Common myeloid progenitor, CD34-positive (primary cell): ENCODE measurements around the gene SNAPC5.

ENCODE experiments used
- CTCF ChIA-PET: fragments of 350-600 bp; sonication (Branson Sonifier 250); formaldehyde crosslinking; loops from one replicate; lab custom pipeline; 2021; ENCODE audit warnings: antibody characterized with exemption; lab: Charles Lee
- POLR2A ChIA-PET: fragments of 350-600 bp; sonication (Branson Sonifier 250); formaldehyde crosslinking; loops from one replicate; lab custom pipeline; 2021; ENCODE audit warnings: antibody characterized with exemption; lab: Charles Lee
- DNase-seq, 3 donors: peaks; one replicate each; pipeline versions ENCODE4 v3.0.0 to v3.0.0-alpha.2; 2013
- H3K27ac ChIP-seq, 2 experiments: 1 replicate in 1 of 2; 2 replicates in 1 of 2; pipeline ENCODE4 v1.7.0; 2013; ENCODE audit warnings: inconsistent platforms in 2 of 2, low read length in 2 of 2, mild to moderate bottlenecking in 2 of 2, low read depth in 1 of 2, moderate library complexity in 1 of 2; ENCODE audit not compliant: severe bottlenecking in 2 of 2, insufficient read depth in 1 of 2, poor library complexity in 1 of 2
- H3K27me3 ChIP-seq, 5 experiments: replicated peaks in 2 of 5; 1 replicate in 3 of 5; 2 replicates in 2 of 5; pipeline versions ENCODE4 v1.6.1 to v1.7.0; 2013; ENCODE audit warnings: low read length in 4 of 5, mild to moderate bottlenecking in 2 of 5, moderate library complexity in 2 of 5, inconsistent platforms in 1 of 5; ENCODE audit not compliant: insufficient read depth in 5 of 5, control insufficient read depth in 4 of 5
- H3K36me3 ChIP-seq, 4 experiments: 1 replicate in 2 of 4; 2 replicates in 2 of 4; pipeline versions ENCODE4 v1.6.1 to v1.7.0; 2013; ENCODE audit warnings: low read length in 3 of 4, control low read depth in 1 of 4, mild to moderate bottlenecking in 1 of 4; ENCODE audit not compliant: control insufficient read depth in 4 of 4, insufficient read depth in 4 of 4
- H3K4me1 ChIP-seq, 4 experiments: 1 replicate in 3 of 4; 2 replicates in 1 of 4; pipeline versions ENCODE4 v1.6.1 to v1.7.1; 2013; ENCODE audit warnings: low read length in 3 of 4, mild to moderate bottlenecking in 3 of 4, control low read depth in 1 of 4, inconsistent platforms in 1 of 4, moderate library complexity in 1 of 4; ENCODE audit not compliant: control insufficient read depth in 4 of 4, insufficient read depth in 4 of 4; ENCODE audit errors: control extremely low read depth in 1 of 4
- H3K4me3 ChIP-seq, 7 experiments: 1 replicate in 4 of 7; 2 replicates in 3 of 7; pipeline versions ENCODE4 v1.5.1 to v1.7.0; 2013; ENCODE audit warnings: mild to moderate bottlenecking in 7 of 7, low read length in 6 of 7, moderate library complexity in 6 of 7, inconsistent platforms in 2 of 7, low read depth in 2 of 7, control low read depth in 1 of 7; ENCODE audit not compliant: insufficient read depth in 4 of 7, control insufficient read depth in 1 of 7; ENCODE audit errors: extremely low read depth in 1 of 7
- H3K9me3 ChIP-seq, 5 experiments: 1 replicate in 4 of 5; 2 replicates in 1 of 5; pipeline versions ENCODE4 v1.6.1 to v1.7.1; 2013; ENCODE audit warnings: low read length in 4 of 5, mild to moderate bottlenecking in 2 of 5, inconsistent platforms in 1 of 5, low read depth in 1 of 5, moderate library complexity in 1 of 5; ENCODE audit not compliant: control insufficient read depth in 4 of 5, insufficient read depth in 2 of 5; ENCODE audit errors: control extremely low read depth in 1 of 5
- WGBS: methylation state at CpG from one replicate; pipeline ENCODE4 v1.1.5; 2013; ENCODE audit not compliant: insufficient coverage; 5-methylcytosine and 5-hydroxymethylcytosine counted together

Gene SNAPC5

GRCh38 chr15:66482539-66482938, 15.0 kb downstream of the SNAPC5 start:
- peaks cover 3 to 40% (median 26%) of the 10 kb centered on the region in 4 experiments for H3K36me3 ChIP-seq
- H3K4me1 ChIP-seq, result peaks cover 0 to 8% (median 0%) of the 10 kb centered on the region in 4 experiments
- no peak overlapping the region for H3K4me3 ChIP-seq
- WGBS, result 97% methylated on average over 4 of the region's 9 CpGs
- H3K27ac ChIP-seq, result no peak overlapping the region
- H3K27me3 ChIP-seq, result no peaks in the 10 kb centered on the region
- ChIA-PET POLR2A (no interaction called here), CTCF (no interaction called here)
- no peaks in the 10 kb centered on the region for H3K9me3 ChIP-seq
- DNase-seq, result no peak

DNA sequence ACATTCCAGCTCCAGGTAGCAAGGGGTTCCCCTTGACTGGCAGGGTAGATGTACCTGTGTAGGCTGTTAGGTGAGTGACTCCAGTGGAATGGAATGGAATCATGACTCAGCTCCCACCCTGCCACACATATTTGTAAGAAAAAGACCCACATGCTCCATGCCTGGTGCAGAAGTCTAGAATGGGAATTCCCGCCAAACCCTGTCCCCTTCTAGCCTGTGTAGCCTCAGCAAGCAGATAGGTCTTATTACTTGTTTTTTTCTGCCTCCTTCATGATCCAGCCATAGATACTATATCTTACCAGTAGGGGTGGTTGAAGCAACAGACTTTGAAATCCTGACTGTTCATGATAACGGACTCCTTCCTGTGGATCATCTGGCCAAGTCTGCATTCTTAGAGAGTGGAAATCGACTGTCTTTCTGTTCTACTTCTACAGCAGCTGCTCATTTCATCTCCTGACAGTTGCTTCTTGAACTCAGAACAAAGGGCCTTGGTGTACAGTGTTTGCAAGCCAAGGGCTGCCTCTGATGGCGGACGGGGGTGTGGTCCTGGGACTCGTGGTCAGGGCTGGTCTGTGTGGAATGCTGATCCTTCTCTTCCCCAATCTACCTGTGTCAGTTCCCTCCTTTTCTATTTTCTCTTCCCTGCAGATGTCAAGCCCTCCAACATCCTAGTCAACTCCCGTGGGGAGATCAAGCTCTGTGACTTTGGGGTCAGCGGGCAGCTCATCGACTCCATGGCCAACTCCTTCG, 16.3 kb downstream of the SNAPC5 start:
- Histone ChIP-seq H3K4me3 (no peak overlapping the region), H3K27ac (no peak overlapping the region), H3K9me3 (no peaks in the 10 kb centered on the region), H3K36me3 (peaks cover 3 to 32% (median 20%) of the 10 kb centered on the region in 4 experiments), H3K4me1 (peaks cover 0 to 8% (median 0%) of the 10 kb centered on the region in 4 experiments), H3K27me3 (no peaks in the 10 kb centered on the region)
- ChIA-PET CTCF (no interaction called here), POLR2A (no interaction called here)
- 95% methylated on average over 6 of the region's 10 CpGs for WGBS
- DNase-seq, result peak in 2 of 3 donors; percentile 13 to 45

GRCh38 chr15:66480267-66480666, 17.3 kb downstream of the SNAPC5 start:
- no peak overlapping the region for H3K27ac ChIP-seq
- no peaks in the 10 kb centered on the region for H3K9me3 ChIP-seq
- POLR2A ChIA-PET, result no interaction called here
- 100% methylated on average over 2 of the region's 6 CpGs for WGBS
- H3K4me3 ChIP-seq, result no peak overlapping the region
- H3K36me3 ChIP-seq, result peaks cover 3 to 29% (median 17%) of the 10 kb centered on the region in 4 experiments
- peaks cover 0 to 8% (median 0%) of the 10 kb centered on the region in 4 experiments for H3K4me1 ChIP-seq
- DNase-seq, result no peak
- H3K27me3 ChIP-seq, result no peaks in the 10 kb centered on the region
- CTCF ChIA-PET, result no interaction called here

DNA sequence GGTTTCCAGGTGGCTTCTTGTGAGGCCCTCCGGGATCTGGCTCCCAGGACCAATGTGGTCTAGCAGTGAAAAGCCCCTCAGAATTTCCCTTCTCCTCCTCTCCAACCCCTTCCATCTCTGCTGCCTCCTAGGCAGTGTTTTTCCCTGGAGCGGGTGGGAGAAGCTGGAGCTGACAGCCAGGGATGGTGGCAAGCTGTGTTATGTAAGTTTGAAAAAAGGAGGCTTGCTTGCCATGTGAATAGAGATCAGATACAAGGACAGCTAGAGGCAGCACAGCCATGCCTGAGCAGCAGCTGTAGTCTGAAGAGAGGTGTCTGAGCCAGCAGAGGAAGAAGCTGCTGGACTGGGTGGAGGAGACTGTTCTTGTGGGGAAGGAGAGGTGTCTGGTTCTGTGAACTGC, 20.6 kb downstream of the SNAPC5 start:
- no CpG with 5 or more reads among the region's 2 CpGs for WGBS
- H3K27me3 ChIP-seq, result no peaks in the 10 kb centered on the region
- ChIA-PET POLR2A (no interaction called here), CTCF (interaction anchor here (2.7 kb wide), 1 partner anchor 20 kb away, joined by 14 read pairs; the partner anchor contains the start of gene SNAPC5)
- peaks cover under 1 to 11% (median 7%) of the 10 kb centered on the region in 4 experiments for H3K36me3 ChIP-seq
- no peaks in the 10 kb centered on the region for H3K9me3 ChIP-seq
- no peak overlapping the region for H3K4me3 ChIP-seq
- peaks cover 0 to 6% (median 1%) of the 10 kb centered on the region in 4 experiments for H3K4me1 ChIP-seq
- DNase-seq, result no peak
- no peak overlapping the region for H3K27ac ChIP-seq

- 96% methylated on average over 2 of the region's 4 CpGs for WGBS
- H3K36me3 ChIP-seq, result peaks cover 0 to 7% (median 2%) of the 10 kb centered on the region in 4 experiments
- DNase-seq, result no peak
- H3K27me3 ChIP-seq, result no peaks in the 10 kb centered on the region
- H3K9me3 ChIP-seq, result no peaks in the 10 kb centered on the region
- H3K27ac ChIP-seq, result no peak overlapping the region
- H3K4me1 ChIP-seq, result peaks cover 0 to 7% (median 1%) of the 10 kb centered on the region in 4 experiments
- ChIA-PET CTCF (interaction anchor here (2.7 kb wide), 1 partner anchor 21 kb away, joined by 14 read pairs; the partner anchor contains the start of gene SNAPC5), POLR2A (no interaction called here)
- no peak overlapping the region for H3K4me3 ChIP-seq
Measured at GRCh38 chr15:66476535-66476934, 21.0 kb downstream of the SNAPC5 start.

DNA sequence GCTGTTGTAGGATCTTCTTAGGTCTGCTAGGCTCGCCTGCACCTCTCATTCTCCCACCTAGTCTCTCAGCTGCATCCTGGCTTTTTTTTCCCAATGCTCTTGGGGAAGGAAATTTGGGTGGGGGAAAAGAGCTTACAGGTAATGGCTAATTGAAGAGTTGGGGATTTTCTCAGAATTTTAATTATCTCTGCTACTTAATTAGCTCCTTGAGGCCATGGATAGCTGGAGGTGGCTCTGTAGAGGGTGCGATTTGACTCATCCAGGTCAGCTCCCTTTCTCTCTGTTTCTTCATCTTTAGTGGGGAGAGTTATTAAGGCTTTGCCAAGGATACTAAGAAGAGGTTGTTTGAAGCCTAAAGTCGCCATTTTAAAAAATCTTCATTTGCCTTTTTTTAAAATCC, 22.6 kb downstream of the SNAPC5 start:
- 75% methylated on average over 1 of the region's 3 CpGs for WGBS
- Histone ChIP-seq H3K4me1 (peaks cover 0 to 8% (median 1%) of the 10 kb centered on the region in 4 experiments), H3K4me3 (no peak overlapping the region), H3K9me3 (no peaks in the 10 kb centered on the region), H3K36me3 (peaks cover 0 to 4% (median 2%) of the 10 kb centered on the region in 4 experiments), H3K27me3 (no peaks in the 10 kb centered on the region), H3K27ac (no peak overlapping the region)
- DNase-seq, result no peak
- CTCF ChIA-PET, result interaction anchor here (1.1 to 2.7 kb wide), 3 partner anchors 22 to 68 kb away, joined by 3 to 14 read pairs (median 4); partner anchors contain the start of gene SNAPC5
- POLR2A ChIA-PET, result no interaction called here

GRCh38 chr15:66474135-66474534, 23.4 kb downstream of the SNAPC5 start:
- no peaks in the 10 kb centered on the region for H3K9me3 ChIP-seq
- H3K4me1 ChIP-seq, result peaks cover 0 to 8% (median 1%) of the 10 kb centered on the region in 4 experiments
- WGBS, result 94% methylated on average over 2 of the region's 2 CpGs
- no peaks in the 10 kb centered on the region for H3K27me3 ChIP-seq
- DNase-seq, result no peak
- CTCF ChIA-PET, result no interaction called here
- peaks cover 0 to 4% (median 2%) of the 10 kb centered on the region in 4 experiments for H3K36me3 ChIP-seq
- no peak overlapping the region for H3K27ac ChIP-seq
- POLR2A ChIA-PET, result no interaction called here
- no peak overlapping the region for H3K4me3 ChIP-seq
